Measurements from ENCODE around the gene EGFR. TPM values are rescaled to one million over a fixed set of nuclear protein-coding genes. Genes with fewer than 3 reads are reported as not detected.

EGFR gene
- total RNA-seq, 1 donor from 2014 or later = 19.4 TPM

- H3K4me1 Mint-ChIP-seq = peaks cover 38% of the 10 kb centered on the region
- peaks cover 4% of the 10 kb centered on the region for H3K9me3 Mint-ChIP-seq
- H3K27ac Mint-ChIP-seq = no peak overlapping the region
Observed at GRCh38 chr7:55060085-55060484, 41.3 kb downstream of the EGFR start.

GRCh38 chr7:55060636-55061022 is 41.8 kb downstream of the EGFR start:
- no peak for DNase-seq (ENCODE audit: low spot score in 2 of 2, unreplicated experiment in 2 of 2)
- Mint-ChIP-seq H3K27me3 (ENCODE audit: low read depth) (no peaks in the 10 kb centered on the region), H3K36me3 (no peaks in the 10 kb centered on the region), H3K9me3 (peaks cover 4% of the 10 kb centered on the region), H3K4me3 (no peak overlapping the region), H3K4me1 (peaks cover 43% of the 10 kb centered on the region), H3K27ac (no peak overlapping the region)
- no peak for TF ChIP-seq CTCF (IDR thresholded peaks at IDR 0.05; ENCODE audit: unreplicated experiment)

More at GRCh38 chr7:55060085-55060484, 41.3 kb downstream of the EGFR start:
- DNase-seq (ENCODE audit: low spot score in 2 of 2, unreplicated experiment in 2 of 2) = no peak
- H3K4me3 Mint-ChIP-seq = no peak overlapping the region
- H3K27me3 Mint-ChIP-seq (ENCODE audit: low read depth) = no peaks in the 10 kb centered on the region
- H3K36me3 Mint-ChIP-seq = no peaks in the 10 kb centered on the region
- no peak for TF ChIP-seq CTCF (IDR thresholded peaks at IDR 0.05; ENCODE audit: unreplicated experiment)

GRCh38 chr7:55061726-55062499 is 43.1 kb downstream of the EGFR start:
- Mint-ChIP-seq H3K36me3 (no peaks in the 10 kb centered on the region), H3K4me3 (no peak overlapping the region), H3K27me3 (ENCODE audit: low read depth) (no peaks in the 10 kb centered on the region), H3K4me1 (peaks cover 49% of the 10 kb centered on the region), H3K27ac (peak overlapping the region; percentile 70), H3K9me3 (peaks cover 4% of the 10 kb centered on the region)
- DNase-seq (ENCODE audit: low spot score in 2 of 2, unreplicated experiment in 2 of 2) = no peak
- TF ChIP-seq CTCF (IDR thresholded peaks at IDR 0.05; ENCODE audit: unreplicated experiment) = no peak

- Mint-ChIP-seq H3K27me3 (ENCODE audit: low read depth) (no peaks in the 10 kb centered on the region), H3K27ac (no peak overlapping the region), H3K4me1 (peaks cover 50% of the 10 kb centered on the region), H3K4me3 (no peak overlapping the region), H3K9me3 (peaks cover 4% of the 10 kb centered on the region), H3K36me3 (no peaks in the 10 kb centered on the region)
- no peak for DNase-seq (ENCODE audit: low spot score in 2 of 2, unreplicated experiment in 2 of 2)
- no peak for TF ChIP-seq CTCF (IDR thresholded peaks at IDR 0.05; ENCODE audit: unreplicated experiment)
Observed at GRCh38 chr7:55063061-55063460, 44.2 kb downstream of the EGFR start.

- no peak for TF ChIP-seq CTCF (IDR thresholded peaks at IDR 0.05; ENCODE audit: unreplicated experiment)
- Mint-ChIP-seq H3K4me3 (no peak overlapping the region), H3K4me1 (peaks cover 50% of the 10 kb centered on the region), H3K27me3 (ENCODE audit: low read depth) (no peaks in the 10 kb centered on the region), H3K9me3 (no peaks in the 10 kb centered on the region), H3K36me3 (no peaks in the 10 kb centered on the region), H3K27ac (no peak overlapping the region)
- DNase-seq (ENCODE audit: low spot score in 2 of 2, unreplicated experiment in 2 of 2) = no peak
Observed at GRCh38 chr7:55063633-55064032, 44.8 kb downstream of the EGFR start.

Measured in mesothelial cell of epicardium (in vitro differentiated cells).